A549 treated with ZK216348 at 1 μM for 4 hours (cell line): ENCODE data around the gene REV1. TPM values are rescaled to one million over a fixed set of nuclear protein-coding genes. Genes with fewer than 3 reads are reported as not detected.

Source experiments
- total RNA-seq: library from RNA; stranded (reverse); fragments of 200-300 nt; extraction: Qiagen RNA extraction; gene quantifications from 5 replicates; pipeline ENCODE4 v1.2.3, GENCODE V29; 2022; ENCODE audit warnings: low read depth

Gene REV1
- 7.6 to 14.5 TPM (median 12.3 TPM) in 5 replicates for total RNA-seq

GRCh38 chr2:99489761-99490622 lies at the start of gene REV1:
TSS of gene REV1 (minus strand) at chr2:99490017. CDS start at chr2:99464975, 25,042 bp downstream.

Other genes with a start within 250 kb of the REV1 start
- gene LYG2, start 234.4 kb downstream of the REV1 start, total RNA-seq, result not detected in 5 replicates
- gene LYG1, start 188.8 kb downstream of the REV1 start, total RNA-seq, result 0.97 to 2.5 TPM (median 2.4 TPM) in 5 replicates
- gene TXNDC9, start 153.7 kb downstream of the REV1 start, total RNA-seq, result 35.2 to 73.3 TPM (median 39.8 TPM) in 5 replicates
- 57.3 to 99.9 TPM (median 62.7 TPM) in 5 replicates for gene EIF5B, start 152.6 kb downstream of the REV1 start, total RNA-seq